Caco-2 (cell line): Measurements from ENCODE around the gene KIF19. TPM values are rescaled to one million over a fixed set of nuclear protein-coding genes. Genes with fewer than 3 reads are reported as not detected.

Experiments
- BruUV-seq: library from RNA; stranded (reverse); fragments of 400-500 nt; replicated peaks from 2 replicates; lab custom pipeline; 2021; lab: Mats Ljungman, UMichigan
- CTCF ChIA-PET: fragments of 300-600 bp; sonication (Branson Sonifier 250); formaldehyde crosslinking; loops from one replicate; lab custom pipeline; 2022; ENCODE audit warnings: antibody characterized with exemption; lab: Charles Lee
- POLR2A ChIA-PET: fragments of 300-600 bp; sonication (Branson Sonifier 250); formaldehyde crosslinking; loops from one replicate; lab custom pipeline; 2022; ENCODE audit warnings: antibody characterized with exemption; lab: Charles Lee
- DNase-seq, 2 experiments: peaks; one replicate each; pipeline versions ENCODE4 v3.0.0 to v3.0.0-alpha.2; 2020 to 2022
- H3K27me3 ChIP-seq: replicated peaks from 2 replicates; pipeline ENCODE4 v1.6.0; 2011; ENCODE audit warnings: low read length; ENCODE audit not compliant: control insufficient read depth, insufficient read depth
- H3K36me3 ChIP-seq: 2 replicates; pipeline ENCODE4 v1.5.1; 2011; ENCODE audit warnings: low read length; ENCODE audit not compliant: control insufficient read depth, insufficient read depth
- H3K4me1 ChIP-seq: fragments of 250-450 bp; sonication (Bioruptor Pico); 2 replicates; pipeline ENCODE4 v1.5.1; 2020; ENCODE audit warnings: mild to moderate bottlenecking
- H3K4me3 ChIP-seq: 2 replicates; pipeline ENCODE4 v1.5.1; 2011; ENCODE audit warnings: low read depth, mild to moderate bottlenecking, control low read depth, low read length
- H3K9me3 ChIP-seq: fragments of 250-450 bp; sonication (Bioruptor Pico); 2 replicates; pipeline ENCODE4 v1.5.1; 2020; ENCODE audit warnings: mild to moderate bottlenecking, moderate library complexity
- H3K27ac Mint-ChIP-seq: one replicate; pipeline ENCODE4 v1.8.0; 2022; ENCODE audit warnings: mixed read lengths; ENCODE audit not compliant: unreplicated experiment
- H3K27me3 Mint-ChIP-seq: one replicate; pipeline ENCODE4 v1.8.0; 2022; ENCODE audit warnings: mixed read lengths; ENCODE audit not compliant: insufficient read depth, unreplicated experiment
- H3K36me3 Mint-ChIP-seq: one replicate; pipeline ENCODE4 v1.8.0; 2022; ENCODE audit warnings: mild to moderate bottlenecking, mixed read lengths; ENCODE audit not compliant: insufficient read depth, unreplicated experiment
- H3K4me1 Mint-ChIP-seq: one replicate; pipeline ENCODE4 v1.8.0; 2022; ENCODE audit warnings: low read depth, mixed read lengths; ENCODE audit not compliant: unreplicated experiment
- H3K4me3 Mint-ChIP-seq: one replicate; pipeline ENCODE4 v1.8.0; 2022; ENCODE audit warnings: mild to moderate bottlenecking, moderate library complexity, mixed read lengths; ENCODE audit not compliant: unreplicated experiment
- H3K9me3 Mint-ChIP-seq: one replicate; pipeline ENCODE4 v1.8.0; 2022; ENCODE audit warnings: mixed read lengths; ENCODE audit not compliant: unreplicated experiment
- intact Hi-C: fragments of 100-400 bp; cut with micrococcal nuclease; formaldehyde crosslinking; loops from one replicate; pipeline ENCODE4 v1.10.0; 2022; ENCODE audit not compliant: unreplicated experiment
- total RNA-seq: library from RNA; stranded (reverse); gene quantifications from 2 replicates; pipeline ENCODE4 v1.2.3, GENCODE V29; 2022
- TF ChIP-seq, protein P1 (sequence below), 2 experiments: fragments of 200-600 bp in 1 of 2; IDR thresholded peaks; 1 replicate in 1 of 2; 2 replicates in 1 of 2; pipeline versions ENCODE4 v1.5.1 to v1.8.0; 2011 to 2022; ENCODE audit warnings: antibody characterized with exemption in 1 of 2, control low read depth in 1 of 2, inconsistent platforms in 1 of 2, low read depth in 1 of 2, low read length in 1 of 2, mild to moderate bottlenecking in 1 of 2, moderate library complexity in 1 of 2; ENCODE audit not compliant: insufficient read depth in 1 of 2, severe bottlenecking in 1 of 2, unreplicated experiment in 1 of 2

The KIF19 gene
- total RNA-seq, 1 experiment from 2014 or later: not detected

DNA sequence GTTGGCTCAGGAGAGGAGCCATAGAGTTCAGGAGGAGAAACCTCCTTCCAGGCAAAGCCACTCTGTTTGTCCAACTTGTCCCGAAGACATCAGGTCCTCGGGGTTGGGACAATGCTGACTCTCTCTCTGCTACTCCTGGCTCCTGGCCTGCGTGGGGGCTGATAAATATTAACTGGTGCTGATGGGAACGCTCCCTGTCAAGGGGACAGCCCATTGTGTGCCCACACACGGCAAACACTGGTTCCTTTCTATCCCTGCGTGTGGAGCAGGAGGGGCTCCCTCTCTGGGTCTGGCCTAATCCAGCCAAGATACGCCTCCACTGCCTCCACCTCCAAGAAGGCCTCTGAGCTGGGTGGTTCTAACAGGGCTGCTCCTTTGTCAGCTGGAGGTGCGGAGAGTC is 4.4 kb downstream of the KIF19 start:
- no TSS peak for BruUV-seq
- no peak for DNase-seq
- Mint-ChIP-seq H3K9me3 (no peaks in the 10 kb centered on the region), H3K36me3 (no peaks in the 10 kb centered on the region), H3K27ac (no peak overlapping the region), H3K27me3 (no peaks in the 10 kb centered on the region), H3K4me3 (no peak overlapping the region), H3K4me1 (peaks cover 6% of the 10 kb centered on the region)
- no peaks in the 10 kb centered on the region for H3K27me3 ChIP-seq
- TF ChIP-seq, protein P1, sequence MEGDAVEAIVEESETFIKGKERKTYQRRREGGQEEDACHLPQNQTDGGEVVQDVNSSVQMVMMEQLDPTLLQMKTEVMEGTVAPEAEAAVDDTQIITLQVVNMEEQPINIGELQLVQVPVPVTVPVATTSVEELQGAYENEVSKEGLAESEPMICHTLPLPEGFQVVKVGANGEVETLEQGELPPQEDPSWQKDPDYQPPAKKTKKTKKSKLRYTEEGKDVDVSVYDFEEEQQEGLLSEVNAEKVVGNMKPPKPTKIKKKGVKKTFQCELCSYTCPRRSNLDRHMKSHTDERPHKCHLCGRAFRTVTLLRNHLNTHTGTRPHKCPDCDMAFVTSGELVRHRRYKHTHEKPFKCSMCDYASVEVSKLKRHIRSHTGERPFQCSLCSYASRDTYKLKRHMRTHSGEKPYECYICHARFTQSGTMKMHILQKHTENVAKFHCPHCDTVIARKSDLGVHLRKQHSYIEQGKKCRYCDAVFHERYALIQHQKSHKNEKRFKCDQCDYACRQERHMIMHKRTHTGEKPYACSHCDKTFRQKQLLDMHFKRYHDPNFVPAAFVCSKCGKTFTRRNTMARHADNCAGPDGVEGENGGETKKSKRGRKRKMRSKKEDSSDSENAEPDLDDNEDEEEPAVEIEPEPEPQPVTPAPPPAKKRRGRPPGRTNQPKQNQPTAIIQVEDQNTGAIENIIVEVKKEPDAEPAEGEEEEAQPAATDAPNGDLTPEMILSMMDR (IDR thresholded peaks at IDR 0.05; ENCODE audit: insufficient read depth in 1 of 2, low read depth in 1 of 2, low read length in 1 of 2, severe bottlenecking in 1 of 2, unreplicated experiment in 1 of 2): no peak
- no peak overlapping the region for H3K4me3 ChIP-seq
- POLR2A ChIA-PET: no interaction called here
- H3K36me3 ChIP-seq: no peaks in the 10 kb centered on the region
- intact Hi-C loops: no loop called here
- CTCF ChIA-PET: no interaction called here
- H3K4me1 ChIP-seq: peaks cover 11% of the 10 kb centered on the region
- no peaks in the 10 kb centered on the region for H3K9me3 ChIP-seq

DNA sequence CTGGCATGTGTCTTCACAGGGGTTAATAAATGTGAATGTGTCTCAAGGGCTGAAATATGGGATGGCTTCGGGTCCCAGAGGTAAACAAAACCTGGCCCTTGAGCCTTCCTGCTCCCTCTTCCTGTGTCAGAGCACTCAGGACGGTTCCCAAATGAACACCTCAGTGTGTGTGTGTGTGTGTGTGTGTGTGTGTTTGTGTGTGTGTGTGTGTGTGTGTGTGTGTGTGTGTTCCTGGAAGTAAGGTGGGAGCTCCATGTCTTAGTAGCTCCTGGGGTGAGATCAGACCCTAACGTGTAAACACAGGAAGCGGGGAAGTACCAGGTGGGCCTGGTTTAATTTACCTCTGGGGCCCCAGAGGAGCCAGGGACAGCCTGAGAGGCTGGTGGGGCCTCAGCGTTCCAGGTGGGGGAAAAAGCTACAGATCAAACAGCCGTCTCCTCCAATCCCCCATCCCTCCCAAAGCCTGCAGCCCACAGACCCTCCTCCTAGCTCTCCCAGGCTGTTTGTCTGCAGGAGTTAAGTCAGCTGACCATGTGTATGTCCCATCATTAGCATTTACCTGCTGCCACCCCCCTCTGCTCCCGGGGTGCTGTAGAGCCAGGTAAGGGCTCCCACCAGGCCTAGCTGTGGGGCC is 6.1 kb downstream of the KIF19 start:
- Mint-ChIP-seq H3K4me1 (peaks cover 6% of the 10 kb centered on the region), H3K27me3 (peaks cover 3% of the 10 kb centered on the region), H3K36me3 (no peaks in the 10 kb centered on the region), H3K27ac (no peak overlapping the region), H3K9me3 (no peaks in the 10 kb centered on the region), H3K4me3 (no peak overlapping the region)
- Histone ChIP-seq H3K4me3 (no peak overlapping the region), H3K27me3 (no peaks in the 10 kb centered on the region), H3K4me1 (peaks cover 6% of the 10 kb centered on the region; the same call in 1 of the 2 replicates), H3K36me3 (no peaks in the 10 kb centered on the region), H3K9me3 (no peaks in the 10 kb centered on the region)
- ChIA-PET CTCF (no interaction called here), POLR2A (no interaction called here)
- intact Hi-C loops: no loop called here
- no TSS peak for BruUV-seq
- DNase-seq: no peak
- TF ChIP-seq, protein P1 (IDR thresholded peaks at IDR 0.05; ENCODE audit: insufficient read depth in 1 of 2, low read depth in 1 of 2, low read length in 1 of 2, severe bottlenecking in 1 of 2, unreplicated experiment in 1 of 2): no peak

DNA sequence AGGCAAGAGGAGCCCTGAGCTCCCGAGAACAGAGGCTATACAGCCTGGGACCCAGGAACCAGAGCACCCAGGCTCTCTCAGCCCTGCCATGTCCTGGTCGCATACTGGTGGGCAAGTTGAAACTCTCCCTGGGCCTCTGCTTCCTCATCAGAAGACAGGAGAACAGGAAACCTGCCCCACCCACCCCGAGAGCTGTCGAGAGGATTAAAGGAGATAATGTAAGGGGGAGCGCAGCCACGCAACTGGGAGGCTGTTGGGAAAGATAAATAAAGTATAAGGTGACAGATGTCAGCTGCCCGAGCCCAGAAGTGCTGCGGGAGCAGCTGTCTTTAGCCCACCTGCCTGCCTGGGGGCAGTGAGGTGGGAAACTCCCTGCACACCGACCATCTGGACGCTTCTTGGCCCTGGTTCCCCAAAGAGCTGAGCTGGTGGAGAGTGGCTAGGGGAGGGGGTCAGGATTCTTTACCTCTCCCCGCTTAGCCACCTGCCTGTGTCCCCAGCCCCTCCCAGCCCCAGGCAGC is 6.8 kb downstream of the KIF19 start:
- CTCF ChIA-PET: no interaction called here
- Mint-ChIP-seq H3K4me1 (peaks cover 6% of the 10 kb centered on the region), H3K27ac (no peak overlapping the region), H3K4me3 (no peak overlapping the region), H3K27me3 (peaks cover 8% of the 10 kb centered on the region), H3K36me3 (no peaks in the 10 kb centered on the region), H3K9me3 (no peaks in the 10 kb centered on the region)
- Histone ChIP-seq H3K9me3 (no peaks in the 10 kb centered on the region), H3K36me3 (no peaks in the 10 kb centered on the region), H3K27me3 (no peaks in the 10 kb centered on the region), H3K4me1 (peaks cover 6% of the 10 kb centered on the region; the same call in 1 of the 2 replicates), H3K4me3 (no peak overlapping the region)
- DNase-seq: no peak
- TF ChIP-seq, protein P1 (IDR thresholded peaks at IDR 0.05; ENCODE audit: insufficient read depth in 1 of 2, low read depth in 1 of 2, low read length in 1 of 2, severe bottlenecking in 1 of 2, unreplicated experiment in 1 of 2): no peak
- intact Hi-C loops: no loop called here
- BruUV-seq: no TSS peak
- POLR2A ChIA-PET: no interaction called here
